Renal cortical epithelial cell (primary cell): ENCODE data around the gene CEP41. TPM values are rescaled to one million over a fixed set of nuclear protein-coding genes. Genes with fewer than 3 reads are reported as not detected.
"Not testable (repeated sequence)": the region's sequence is repeated elsewhere in the genome, so short reads cannot be mapped to it uniquely, and the experiment has no call there.

Source experiments
- DNase-seq: peaks from one replicate; pipeline ENCODE4 v3.0.0-alpha.2; 2011; ENCODE audit warnings: low read depth
- total RNA-seq: library from RNA; depleted of rRNA; stranded (reverse); fragments of >200 nt; gene quantifications from 2 replicates; pipeline ENCODE4 v1.2.3, GENCODE V29; 2014

CEP41 gene
- total RNA-seq, 1 donor from 2014 or later = 18.7 TPM

DNA sequence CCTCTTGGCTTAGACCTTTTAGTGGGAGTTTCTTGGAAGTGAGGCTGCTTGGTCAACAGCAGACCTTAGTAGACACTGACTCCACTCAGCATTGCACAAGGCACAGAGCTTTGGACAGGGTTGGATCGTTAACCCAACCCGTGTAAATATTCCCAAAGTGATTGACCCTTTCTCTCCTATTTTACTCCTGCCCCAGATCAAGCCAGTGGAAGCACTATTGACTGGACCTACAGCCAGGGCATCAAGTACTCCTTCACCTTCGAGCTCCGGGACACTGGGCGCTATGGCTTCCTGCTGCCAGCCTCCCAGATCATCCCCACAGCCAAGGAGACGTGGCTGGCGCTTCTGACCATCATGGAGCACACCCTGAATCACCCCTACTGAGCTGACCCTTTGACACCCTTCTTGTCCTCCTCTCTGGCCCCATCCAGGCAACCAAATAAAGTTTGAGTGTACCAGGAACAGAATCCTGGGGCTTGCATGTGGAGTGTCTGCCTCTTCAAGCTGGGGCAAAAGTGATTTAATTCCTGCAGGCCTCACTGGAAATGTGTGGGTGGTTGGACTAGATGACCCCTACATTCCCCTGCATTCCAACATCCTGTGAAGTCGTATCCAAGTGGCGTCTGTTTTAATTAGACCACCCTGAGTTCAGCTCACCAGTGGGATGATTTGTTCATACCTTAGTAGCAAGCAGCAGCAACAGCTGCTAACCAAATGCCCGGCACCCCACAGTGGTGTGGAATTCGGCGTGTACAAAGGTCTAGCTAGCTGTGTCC, 53.0 kb downstream of the CEP41 start:
- DNase-seq = peak; percentile 46

DNA sequence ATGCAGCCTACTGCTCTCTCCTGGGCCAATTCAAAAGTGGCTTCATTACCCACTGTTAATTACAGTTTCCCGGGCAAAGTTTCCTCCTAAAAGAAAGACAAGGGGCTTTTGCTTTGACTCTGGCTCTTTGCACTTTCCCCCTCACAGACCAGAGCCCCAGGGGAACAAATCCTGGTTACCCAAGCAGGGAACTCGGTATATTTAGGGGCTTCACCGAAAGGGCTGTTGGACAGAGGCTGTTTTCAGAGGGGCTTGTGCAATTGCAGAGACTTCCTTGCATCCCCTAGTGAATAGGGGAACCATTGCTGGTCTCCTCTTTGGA, 53.5 kb downstream of the CEP41 start:
- no peak for DNase-seq

DNA sequence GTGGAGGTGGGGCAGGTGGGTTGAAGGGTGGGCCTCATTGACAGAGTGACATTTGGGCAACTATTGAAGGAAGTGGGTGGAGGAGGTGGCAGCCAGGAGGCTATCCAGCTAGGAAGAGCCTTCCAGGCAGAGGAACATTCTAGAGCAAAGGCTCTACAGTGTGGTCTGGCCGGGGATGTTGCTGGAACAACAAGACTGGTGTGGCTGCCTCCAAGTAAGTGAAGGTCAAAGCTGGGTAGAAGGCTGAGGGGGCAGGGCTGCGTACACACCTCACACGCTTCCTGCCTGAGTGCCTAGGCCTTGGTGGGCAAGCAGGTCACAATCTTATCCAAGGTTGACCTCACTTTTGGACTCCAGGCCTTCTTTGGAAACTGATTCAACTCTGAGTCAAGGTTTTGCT, 53.9 kb downstream of the CEP41 start:
- DNase-seq = peak; percentile 32

DNA sequence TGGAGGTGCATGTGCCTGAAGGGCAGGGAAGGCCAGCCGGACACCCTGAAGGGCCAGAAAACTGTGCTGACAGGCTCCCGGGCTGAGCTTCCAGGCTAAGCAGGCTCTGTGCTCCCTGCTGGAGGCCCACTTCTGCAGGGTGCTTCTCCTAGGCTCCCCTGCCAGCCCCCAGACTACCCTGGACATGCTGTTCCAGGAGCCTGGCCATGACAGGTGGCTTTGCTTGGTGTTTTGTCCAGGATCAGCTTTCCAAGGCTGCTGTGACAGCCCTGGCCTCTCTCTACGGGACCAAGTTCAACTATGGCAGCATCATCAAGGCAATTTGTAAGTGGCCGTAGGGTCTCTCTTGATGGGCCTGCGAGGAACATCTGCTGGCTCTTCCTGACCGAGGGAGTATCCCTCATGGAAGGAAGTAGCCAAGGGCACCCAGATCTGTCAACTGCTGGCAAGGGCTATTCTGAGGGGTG, 55.2 kb downstream of the CEP41 start:
- DNase-seq = no peak

DNA sequence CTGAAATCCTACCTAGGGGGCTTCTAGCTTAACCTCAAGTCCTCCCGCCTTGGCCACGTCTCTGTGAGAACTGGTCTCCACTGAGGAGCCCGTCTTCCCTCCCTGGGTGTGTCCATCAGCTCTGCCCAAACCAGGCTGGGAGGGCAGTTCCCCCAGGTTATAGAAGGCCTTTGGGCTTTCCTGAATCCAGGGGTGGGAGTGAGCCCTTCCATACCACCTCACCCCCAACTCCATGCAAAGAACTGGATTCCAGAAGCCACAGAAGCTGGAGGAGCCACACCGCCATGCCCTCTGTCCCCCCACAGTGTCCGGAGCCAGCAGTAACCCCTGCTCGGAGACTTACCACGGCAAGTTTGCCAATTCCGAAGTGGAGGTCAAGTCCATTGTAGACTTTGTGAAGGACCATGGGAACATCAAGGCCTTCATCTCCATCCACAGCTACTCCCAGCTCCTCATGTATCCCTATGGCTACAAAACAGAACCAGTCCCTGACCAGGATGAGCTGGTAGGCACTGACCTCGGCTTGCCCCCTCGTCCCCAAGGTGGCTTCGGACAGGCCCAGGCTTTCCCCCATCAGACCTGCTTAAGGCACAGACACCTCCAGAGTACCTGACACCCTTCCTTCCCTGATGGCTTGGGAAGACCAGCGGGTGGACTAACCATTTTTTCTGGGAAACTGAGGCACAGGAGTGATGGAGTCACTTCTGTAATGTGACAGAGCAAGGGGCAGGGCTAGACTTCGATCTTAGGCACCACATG, 55.8 kb downstream of the CEP41 start:
- no peak for DNase-seq

DNA sequence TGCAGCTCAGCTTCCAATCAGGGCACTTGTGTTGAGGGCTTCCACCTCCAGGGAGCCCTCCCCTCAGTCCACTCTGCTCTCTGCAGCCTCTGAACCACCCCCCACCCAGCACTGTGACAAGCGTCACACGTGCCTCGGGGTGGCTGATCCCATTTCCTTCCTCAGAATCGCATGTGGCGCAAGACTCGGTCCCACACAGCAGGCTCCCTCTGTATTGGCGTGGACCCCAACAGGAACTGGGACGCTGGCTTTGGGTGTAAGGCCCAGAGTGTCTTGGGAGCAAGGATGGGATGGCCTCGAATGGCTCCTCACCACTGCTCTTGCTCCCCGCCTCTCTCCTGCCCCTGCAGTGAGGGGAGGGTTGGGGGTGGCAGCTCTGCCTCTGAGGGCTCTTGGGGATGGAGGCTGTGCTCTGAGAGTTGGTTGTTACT, 56.4 kb downstream of the CEP41 start:
- DNase-seq = no peak

DNA sequence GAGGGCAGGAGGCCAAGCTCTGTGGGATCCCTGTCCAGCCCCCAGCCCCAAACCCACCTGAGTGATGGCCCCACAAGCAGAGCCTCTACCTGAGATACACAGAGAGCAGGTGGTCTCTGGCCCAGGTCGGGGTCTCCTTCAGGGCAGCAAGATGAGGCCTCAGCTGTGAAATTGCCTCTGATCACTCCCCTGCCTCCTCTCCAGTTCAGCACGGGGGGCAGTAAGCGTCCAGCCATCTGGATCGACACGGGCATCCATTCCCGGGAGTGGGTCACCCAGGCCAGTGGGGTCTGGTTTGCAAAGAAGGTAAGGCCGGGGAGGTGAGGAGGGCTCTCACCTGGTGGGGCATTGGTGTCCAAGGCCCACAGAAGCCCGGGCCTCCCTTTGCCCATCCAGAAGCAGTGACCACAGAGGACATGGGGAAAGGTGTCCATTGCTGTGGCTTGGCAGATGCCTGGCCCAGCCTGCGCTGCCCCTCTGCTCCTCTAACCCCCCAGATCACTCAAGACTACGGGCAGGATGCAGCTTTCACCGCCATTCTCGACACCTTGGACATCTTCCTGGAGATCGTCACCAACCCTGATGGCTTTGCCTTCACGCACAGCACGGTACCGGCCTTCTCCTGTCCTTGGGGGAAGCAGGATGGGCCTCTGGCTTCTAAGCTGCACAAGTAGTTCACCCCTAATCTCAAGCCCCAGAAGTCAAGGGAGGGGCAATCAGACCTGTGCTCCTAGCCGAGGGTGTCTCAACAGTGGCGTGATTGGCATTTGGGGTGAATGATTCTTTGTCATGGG, 57.4 kb downstream of the CEP41 start:
- DNase-seq = no peak

DNA sequence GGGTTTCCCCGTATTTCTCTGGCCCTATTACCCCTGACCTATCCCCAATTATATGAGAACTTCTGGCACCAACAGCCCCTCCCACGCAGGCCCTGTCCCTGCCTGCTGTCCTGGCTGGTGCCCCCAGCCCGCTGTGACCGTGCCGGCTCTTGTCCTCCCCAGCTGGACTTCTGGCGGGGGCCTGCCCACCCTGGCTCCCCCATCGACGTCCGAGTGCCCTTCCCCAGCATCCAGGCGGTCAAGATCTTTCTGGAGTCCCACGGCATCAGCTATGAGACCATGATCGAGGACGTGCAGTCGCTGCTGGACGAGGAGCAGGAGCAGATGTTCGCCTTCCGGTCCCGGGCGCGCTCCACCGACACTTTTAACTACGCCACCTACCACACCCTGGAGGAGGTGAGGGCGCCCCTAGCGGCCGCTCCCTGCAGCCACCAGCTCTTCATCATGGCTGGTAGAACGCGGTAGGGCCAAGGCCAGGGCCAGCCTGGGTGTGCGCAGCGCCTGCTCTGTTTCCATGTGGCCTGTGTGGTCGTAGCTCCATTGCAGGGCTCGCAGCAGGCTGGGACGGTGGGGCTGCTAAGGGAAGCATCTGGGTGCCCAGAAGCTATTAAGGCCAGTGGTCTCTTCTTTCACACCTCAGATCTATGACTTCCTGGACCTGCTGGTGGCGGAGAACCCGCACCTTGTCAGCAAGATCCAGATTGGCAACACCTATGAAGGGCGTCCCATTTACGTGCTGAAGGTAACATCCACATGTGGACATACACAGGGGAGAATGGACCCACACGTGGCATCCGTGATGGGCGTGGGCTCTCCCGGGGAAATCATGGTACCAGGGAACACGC, 59.1 kb downstream of the CEP41 start:
- DNase-seq = no peak

DNA sequence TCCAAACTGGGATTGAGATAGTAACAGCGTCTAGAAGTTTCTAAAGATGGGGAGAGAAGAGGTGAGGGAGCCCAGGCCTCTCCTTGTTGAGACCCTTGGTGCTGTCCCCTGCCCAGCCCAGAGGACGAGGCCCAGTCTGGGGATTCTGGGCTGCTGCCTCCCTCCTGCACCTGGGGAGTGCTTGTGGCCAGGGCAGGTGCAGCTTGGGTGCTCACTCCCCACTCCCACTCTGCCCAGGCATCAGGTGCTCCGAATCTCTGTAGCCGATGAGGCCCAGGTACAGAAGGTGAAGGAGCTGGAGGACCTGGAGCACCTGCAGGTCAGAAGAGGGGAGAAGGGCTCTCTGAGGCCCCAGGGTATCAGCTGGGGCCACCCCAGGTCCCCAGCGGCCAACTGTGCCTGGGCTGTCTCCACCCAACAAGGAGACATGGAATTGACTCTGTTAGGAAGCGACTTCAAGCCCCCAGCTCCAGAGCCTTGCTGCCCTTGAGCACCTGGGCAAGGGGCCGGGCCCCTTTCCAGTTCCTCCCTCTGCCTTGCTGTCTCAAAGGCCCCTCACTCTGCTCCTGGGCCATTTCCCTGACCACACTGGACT, 59.9 kb downstream of the CEP41 start:
- DNase-seq = no peak

DNA sequence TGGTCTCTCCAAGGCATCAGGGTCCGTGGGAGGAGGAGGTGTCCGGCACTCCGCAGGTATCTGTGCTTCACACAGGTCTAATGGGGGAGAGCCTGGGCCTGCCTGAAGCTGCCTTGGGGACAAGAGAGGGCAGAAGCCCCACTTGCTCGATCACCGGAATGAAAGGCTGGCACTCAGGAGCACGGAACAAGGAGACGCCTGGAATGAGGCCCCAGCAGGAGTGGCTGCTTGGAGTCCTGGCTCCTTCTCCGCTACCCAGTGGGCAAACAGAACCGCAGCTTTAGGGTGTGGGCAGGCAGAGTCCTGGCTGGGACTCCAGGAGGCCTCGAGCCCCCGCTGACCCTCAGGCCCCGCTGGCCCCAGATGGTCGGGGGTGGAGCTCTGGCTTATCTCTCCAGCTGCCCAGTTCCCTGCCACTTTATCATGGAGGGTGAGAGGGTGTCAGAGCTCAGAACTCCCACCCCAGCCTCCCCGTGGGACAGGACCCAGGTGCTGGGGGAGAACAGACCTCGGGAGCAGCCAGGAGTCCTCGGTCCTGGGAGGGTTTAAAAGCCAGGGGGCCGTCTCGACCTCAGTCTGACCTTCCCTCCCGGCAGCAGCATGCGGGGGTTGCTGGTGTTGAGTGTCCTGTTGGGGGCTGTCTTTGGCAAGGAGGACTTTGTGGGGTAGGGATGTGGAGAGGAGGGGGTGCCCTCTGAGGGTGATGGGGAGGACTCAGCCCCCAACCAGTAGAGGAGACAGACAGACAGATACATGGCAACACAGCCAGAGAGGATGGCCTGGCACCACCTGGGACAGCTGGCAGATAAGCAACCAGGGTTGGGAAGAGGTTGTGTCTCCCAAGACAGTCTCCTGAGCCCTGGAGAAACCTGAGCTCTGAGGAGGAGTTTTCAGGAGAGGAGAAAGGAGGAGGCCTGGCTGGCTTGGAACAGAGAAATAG, 60.6 kb downstream of the CEP41 start, which contains the start of gene CPA1:
TSS of gene CPA1 (plus strand) at position 574 of the 940 bp plus-strand sequence. CDS start at position 601, 27 bp downstream.
- DNase-seq = no peak

DNA sequence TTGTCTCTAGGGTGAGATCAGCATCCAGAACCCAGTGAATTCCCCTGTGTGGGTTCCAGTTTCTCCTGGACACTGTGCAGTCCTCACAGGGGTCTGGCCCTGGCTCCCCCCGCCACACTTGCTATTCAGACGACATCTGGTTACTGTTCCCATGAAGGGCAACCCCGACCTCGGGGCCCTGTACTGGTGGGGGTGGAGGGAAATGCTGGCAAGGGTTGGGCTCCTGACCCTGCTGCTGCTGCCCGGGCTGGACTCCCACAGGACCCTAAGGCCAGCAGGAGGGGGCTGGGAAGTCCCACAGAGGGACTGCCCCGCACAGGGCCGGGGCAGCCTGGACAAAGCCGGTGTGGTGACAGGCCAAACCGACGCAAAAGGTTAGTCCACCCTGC, 61.3 kb downstream of the CEP41 start:
- DNase-seq = no peak

DNA sequence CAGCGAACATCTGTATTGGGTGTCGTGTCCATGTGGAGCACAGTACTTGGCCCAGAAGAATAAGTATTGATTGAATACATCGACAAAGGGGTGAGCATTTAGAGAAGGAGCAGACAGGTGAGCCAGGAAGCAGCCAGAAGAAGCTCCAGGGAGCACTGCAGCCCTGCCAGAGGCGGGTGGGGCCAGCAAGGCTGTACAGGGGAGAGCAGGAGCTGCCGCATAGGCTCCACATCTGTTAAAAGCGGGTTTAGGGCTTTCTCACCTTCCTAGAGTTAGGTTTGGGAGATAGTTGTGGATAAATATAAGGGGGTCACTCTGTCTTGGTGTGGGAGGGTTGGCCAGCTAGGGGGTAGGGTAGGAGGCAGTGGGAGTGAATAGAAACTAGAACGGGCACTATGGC, 61.8 kb downstream of the CEP41 start:
- no peak for DNase-seq

DNA sequence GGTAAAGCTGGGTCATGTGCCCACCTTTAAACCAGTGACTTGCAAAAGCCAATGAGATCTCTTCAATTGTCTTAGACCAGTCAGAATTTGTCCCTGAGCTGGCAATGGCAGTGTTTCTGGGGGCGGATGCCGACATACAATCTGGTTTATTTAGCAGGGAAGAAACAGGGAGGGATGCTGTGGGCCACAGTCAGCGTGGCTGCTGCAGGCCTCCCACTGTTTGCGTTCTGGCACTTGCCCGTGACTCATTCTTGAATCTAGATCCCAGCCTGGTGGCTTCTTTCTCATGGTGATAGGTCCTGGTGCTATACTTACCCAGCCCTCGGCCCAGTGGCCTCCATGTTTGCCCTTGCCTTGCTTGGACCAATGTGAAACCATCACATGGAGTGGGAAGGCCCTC, 63.6 kb downstream of the CEP41 start:
- no peak for DNase-seq

DNA sequence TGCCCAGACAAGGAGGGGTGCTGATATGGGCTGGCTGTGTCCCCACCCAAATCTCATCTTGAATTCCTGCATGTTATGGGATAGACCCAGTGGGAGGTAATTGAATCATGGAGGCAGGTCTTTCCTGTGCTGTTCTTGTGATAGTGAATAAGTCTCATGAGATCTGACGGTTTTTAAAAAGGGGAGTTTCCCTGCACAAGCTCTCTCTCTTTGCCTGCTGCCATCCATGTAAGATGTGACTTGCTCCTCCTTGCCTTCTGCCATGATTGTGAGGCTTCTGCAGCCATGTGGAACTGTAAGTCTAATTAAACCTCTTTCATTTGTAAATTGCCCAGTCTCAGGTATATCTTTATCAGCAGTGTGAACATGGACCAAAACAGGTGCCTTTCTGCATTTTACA, 64.4 kb downstream of the CEP41 start:
- DNase-seq = not testable (repeated sequence)

DNA sequence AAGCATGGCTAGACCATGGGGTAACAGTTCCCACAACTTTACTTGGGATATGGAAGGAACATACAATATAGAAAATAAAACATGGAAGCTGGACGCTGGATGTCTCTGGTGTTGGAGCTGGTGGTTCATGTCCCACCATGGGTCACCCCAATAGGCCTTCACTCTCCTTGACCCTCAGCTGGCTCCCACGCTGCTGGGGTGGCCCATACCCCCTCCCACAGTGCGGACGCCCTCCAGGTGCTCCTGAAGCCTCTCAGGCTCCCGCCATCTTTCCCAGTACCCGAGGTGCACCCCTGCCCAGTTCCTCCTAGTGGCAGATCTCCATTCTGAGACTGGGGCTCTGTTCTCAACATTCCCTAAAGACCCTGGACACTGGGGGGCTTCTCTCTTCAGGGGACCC, 66.3 kb downstream of the CEP41 start:
- no peak for DNase-seq

DNA sequence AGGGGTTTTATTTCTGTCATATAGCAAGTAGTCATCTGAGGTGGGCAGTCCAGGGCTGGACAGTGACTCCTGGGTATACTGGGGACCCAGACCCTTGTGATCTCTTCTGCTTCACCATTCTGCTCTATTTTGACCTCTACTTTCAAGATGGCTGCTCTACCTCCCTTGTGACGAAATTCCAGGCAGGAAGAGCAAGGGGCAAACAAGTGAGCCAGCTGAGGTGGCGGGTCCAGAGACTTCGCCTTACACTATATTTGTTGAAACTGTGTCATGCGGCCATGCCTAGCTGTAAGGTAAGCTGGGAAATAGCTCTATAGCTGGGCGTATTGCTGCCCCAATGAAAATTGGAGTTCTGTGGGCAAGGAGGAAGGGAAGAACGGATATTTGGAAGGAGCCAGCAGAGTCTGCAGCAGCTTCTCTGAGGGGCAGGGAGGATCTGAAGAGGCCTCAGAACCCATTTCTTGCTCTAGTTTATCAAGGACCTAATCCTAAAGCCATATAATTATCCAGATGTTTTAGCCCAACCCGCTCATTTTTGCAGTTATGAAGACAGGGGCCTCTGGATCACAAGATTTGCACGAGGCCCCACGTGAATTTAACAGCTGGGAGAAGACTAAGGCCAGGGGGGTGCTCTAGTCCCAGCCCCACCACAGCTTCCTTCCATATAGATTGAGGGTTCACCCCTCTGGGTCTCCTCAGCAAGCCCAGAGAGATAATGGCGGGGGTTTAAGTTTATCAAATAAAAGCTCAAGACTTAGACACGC, 68.2 kb downstream of the CEP41 start:
- DNase-seq = no peak

DNA sequence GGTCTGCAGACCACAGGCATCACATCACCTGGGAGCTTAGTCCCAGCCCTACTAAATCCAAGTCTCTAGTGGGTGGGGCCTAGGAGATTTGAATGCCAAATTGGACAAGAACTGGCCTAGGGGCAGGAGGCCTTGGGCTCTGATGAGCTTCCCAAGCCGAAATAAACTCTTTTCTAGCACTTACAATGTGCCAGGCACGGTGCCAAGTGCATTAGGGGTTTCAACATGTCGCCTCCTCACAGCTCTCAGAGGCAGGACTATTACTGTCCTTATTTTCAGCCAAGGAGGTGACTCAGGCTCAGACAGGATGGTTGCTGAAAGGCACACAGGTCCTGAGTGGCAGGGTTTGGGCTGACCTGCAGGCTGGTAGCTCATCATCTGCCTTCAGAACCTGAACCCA, 69.8 kb downstream of the CEP41 start:
- DNase-seq = peak; percentile 53

DNA sequence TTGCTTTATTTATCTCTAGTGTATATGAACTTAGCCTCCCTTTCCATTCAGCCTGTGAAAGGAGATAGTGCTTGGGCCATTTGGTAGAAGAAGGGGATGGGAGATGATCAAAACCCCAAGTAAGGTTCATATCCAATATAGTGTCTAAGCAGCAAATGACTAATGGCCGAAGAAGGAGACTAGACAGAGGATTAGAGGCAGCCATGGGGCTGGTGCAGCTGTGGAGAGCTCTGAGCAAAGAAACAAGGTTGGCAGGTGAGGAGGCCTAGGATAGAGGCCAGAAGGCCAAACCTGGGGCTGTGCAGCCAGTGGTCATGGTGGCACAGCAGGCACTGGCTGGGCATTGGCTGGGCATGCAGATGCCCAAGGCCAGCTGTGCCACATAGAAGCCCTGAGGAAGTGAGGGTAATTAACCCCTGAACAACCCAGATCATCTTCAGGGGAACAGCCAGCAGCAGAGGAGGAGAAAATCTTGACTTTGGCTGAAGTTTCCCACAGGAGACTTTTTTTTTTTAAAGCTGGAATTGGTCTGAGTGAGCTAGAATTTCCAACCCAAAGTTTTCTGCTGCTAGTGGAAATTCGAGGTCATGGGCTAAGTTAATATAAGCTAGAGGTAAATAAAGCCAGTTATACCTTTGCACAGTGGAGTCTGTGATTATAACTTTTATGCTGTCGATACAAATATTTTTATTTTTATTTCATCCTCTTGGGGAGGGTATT, 70.8 kb downstream of the CEP41 start:
- DNase-seq = no peak
